Neural progenitor cell (in vitro differentiated cells): ENCODE results near the gene ZNF91. TPM values are rescaled to one million over a fixed set of nuclear protein-coding genes. Genes with fewer than 3 reads are reported as not detected.

Source experiments
- DNase-seq: peaks from one replicate; pipeline ENCODE4 v3.0.0-alpha.2; 2016; ENCODE audit warnings: low spot score
- H2AFZ ChIP-seq: fragments of 200-600 bp; sonication (generic); replicated peaks from 2 replicates; pipeline ENCODE4 v1.6.1; 2016; ENCODE audit warnings: antibody characterized with exemption
- H3F3A ChIP-seq: fragments of 200-600 bp; sonication (generic); 2 replicates; pipeline ENCODE4 v1.6.1; 2016; ENCODE audit warnings: antibody characterized with exemption, low read depth
- H3K27ac ChIP-seq: fragments of 200-600 bp; sonication (generic); 2 replicates; pipeline ENCODE4 v1.5.1; 2016; ENCODE audit warnings: mild to moderate bottlenecking
- H3K27me3 ChIP-seq: fragments of 200-600 bp; sonication (generic); 2 replicates; pipeline ENCODE4 v1.6.1; 2016; ENCODE audit warnings: mild to moderate bottlenecking, moderate library complexity
- H3K36me3 ChIP-seq: fragments of 200-600 bp; sonication (generic); 2 replicates; pipeline ENCODE4 v1.5.1; 2016
- H3K4me1 ChIP-seq: fragments of 200-600 bp; sonication (generic); 2 replicates; pipeline ENCODE4 v1.6.1; 2016; ENCODE audit warnings: mixed run types
- H3K4me2 ChIP-seq: fragments of 200-600 bp; sonication (generic); 2 replicates; pipeline ENCODE4 v1.6.1; 2016
- H3K4me3 ChIP-seq: fragments of 200-600 bp; sonication (generic); 2 replicates; pipeline ENCODE4 v1.5.1; 2016
- H3K79me2 ChIP-seq: fragments of 200-600 bp; sonication (generic); 2 replicates; pipeline ENCODE4 v1.6.1; 2016; ENCODE audit warnings: low read depth
- H3K9ac ChIP-seq: fragments of 200-600 bp; sonication (generic); 2 replicates; pipeline ENCODE4 v1.6.1; 2016
- H3K9me3 ChIP-seq: fragments of 200-600 bp; sonication (generic); 2 replicates; pipeline ENCODE4 v1.5.1; 2016; ENCODE audit warnings: low read depth
- H4K20me1 ChIP-seq: fragments of 200-600 bp; sonication (generic); 2 replicates; pipeline ENCODE4 v1.6.1; 2016; ENCODE audit warnings: low read depth
- H3K27ac Mint-ChIP-seq: 3 replicates; pipeline ENCODE4 v1.8.0; 2021; ENCODE audit warnings: mixed read lengths
- H3K27me3 Mint-ChIP-seq: 2 replicates; pipeline ENCODE4 v1.8.0; 2022; ENCODE audit warnings: low read depth, mild to moderate bottlenecking, inconsistent platforms, moderate library complexity, mixed read lengths; ENCODE audit not compliant: insufficient read depth
- H3K36me3 Mint-ChIP-seq: 3 replicates; pipeline ENCODE4 v1.8.0; 2021; ENCODE audit warnings: mixed read lengths
- H3K4me1 Mint-ChIP-seq: 3 replicates; pipeline ENCODE4 v1.8.0; 2021; ENCODE audit warnings: mixed read lengths
- H3K4me3 Mint-ChIP-seq: 3 replicates; pipeline ENCODE4 v1.8.0; 2021; ENCODE audit warnings: mild to moderate bottlenecking, moderate library complexity, mixed read lengths
- H3K9me3 Mint-ChIP-seq: 3 replicates; pipeline ENCODE4 v1.8.0; 2020; ENCODE audit warnings: mixed read lengths
- CTCF ChIP-seq: fragments of 200-600 bp; sonication (generic); IDR thresholded peaks from 2 replicates; pipeline ENCODE4 v1.5.1; 2017; ENCODE audit warnings: antibody characterized with exemption, mild to moderate bottlenecking
- EZH2 ChIP-seq: fragments of 200-600 bp; sonication (generic); IDR thresholded peaks from 2 replicates; pipeline ENCODE4 v1.6.1; 2017; ENCODE audit warnings: antibody characterized with exemption, mild to moderate bottlenecking, moderate library complexity
- EZH2phosphoT487 ChIP-seq: fragments of 200-600 bp; sonication (generic); IDR thresholded peaks from 2 replicates; pipeline ENCODE4 v1.6.1; 2017; ENCODE audit warnings: antibody characterized with exemption
- total RNA-seq: library from RNA; depleted of rRNA; stranded (reverse); fragments of >200 nt; gene quantifications from 2 replicates; pipeline ENCODE4 v1.2.3, GENCODE V29; 2015; ENCODE audit warnings: low replicate concordance

ZNF91 gene
- total RNA-seq, 1 donor from 2014 or later = 105 TPM

DNA sequence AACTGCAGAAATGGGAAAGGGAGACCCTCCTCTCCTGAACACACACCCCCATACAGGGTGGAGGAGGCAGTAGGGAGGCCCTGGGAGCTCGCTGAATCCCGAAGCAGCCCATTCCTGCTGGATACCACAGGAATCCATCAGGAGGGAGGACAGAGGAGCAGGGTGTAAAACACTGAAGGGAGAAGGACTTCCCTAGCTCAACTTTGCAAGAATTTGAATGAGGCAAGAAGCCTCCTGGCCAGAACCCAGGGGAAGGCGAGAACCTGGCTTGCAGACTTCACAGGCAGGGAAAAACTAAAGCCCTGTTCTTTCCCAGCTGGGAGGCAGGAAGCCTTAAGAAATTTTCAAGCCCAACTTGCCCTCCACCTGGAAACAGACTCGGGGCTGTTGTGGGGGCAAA, 43.5 kb downstream of the ZNF91 start:
- TF ChIP-seq CTCF (no peak), EZH2phosphoT487 (no peak), EZH2 (no peak)
- Histone ChIP-seq H3K4me3 (no peak overlapping the region), H4K20me1 (no peaks in the 10 kb centered on the region), H3K4me2 (no peak overlapping the region), H2AFZ (no peak overlapping the region), H3F3A (no peaks in the 10 kb centered on the region), H3K9me3 (peaks cover 55% of the 10 kb centered on the region), H3K79me2 (peaks cover 93% of the 10 kb centered on the region), H3K9ac (no peak overlapping the region), H3K27me3 (no peaks in the 10 kb centered on the region), H3K4me1 (no peaks in the 10 kb centered on the region), H3K36me3 (peaks cover 43% of the 10 kb centered on the region), H3K27ac (no peak overlapping the region)
- no peaks in the 10 kb centered on the region for H3K4me1 Mint-ChIP-seq
- no peak for DNase-seq
- no peak overlapping the region for H3K4me3 Mint-ChIP-seq
- no peak overlapping the region for H3K27ac Mint-ChIP-seq
- H3K27me3 Mint-ChIP-seq = peaks cover 3% of the 10 kb centered on the region
- peaks cover 87% of the 10 kb centered on the region for H3K36me3 Mint-ChIP-seq
- peaks cover 96% of the 10 kb centered on the region for H3K9me3 Mint-ChIP-seq

DNA sequence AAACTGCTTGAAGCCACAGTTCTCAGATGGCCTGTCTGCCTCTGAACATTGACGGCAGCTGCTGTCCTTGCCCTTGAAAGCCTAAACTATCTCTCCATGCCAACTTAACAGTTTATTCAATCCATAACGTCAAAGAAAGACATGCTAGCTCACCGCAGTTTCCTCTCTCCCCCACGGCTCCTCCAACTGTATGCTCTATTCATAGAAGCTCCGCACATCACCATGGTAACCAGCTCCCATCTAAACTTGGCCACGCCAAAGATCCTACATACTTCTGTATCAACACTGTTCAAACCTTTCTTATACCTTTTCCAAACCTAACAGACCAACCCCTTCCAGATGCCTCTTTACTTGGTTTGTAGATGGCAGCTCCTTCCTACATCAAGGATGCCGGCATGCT, 48.6 kb downstream of the ZNF91 start:
- peaks cover 75% of the 10 kb centered on the region for H3K79me2 ChIP-seq
- H3K4me1 ChIP-seq = no peaks in the 10 kb centered on the region
- peaks cover 94% of the 10 kb centered on the region for H3K9me3 Mint-ChIP-seq
- no peak overlapping the region for H3K4me3 Mint-ChIP-seq
- no peak overlapping the region for H3K9ac ChIP-seq
- H3K4me1 Mint-ChIP-seq = no peaks in the 10 kb centered on the region
- DNase-seq = no peak
- H3K36me3 Mint-ChIP-seq = peaks cover 88% of the 10 kb centered on the region
- H3K27me3 Mint-ChIP-seq = peaks cover 16% of the 10 kb centered on the region
- no peaks in the 10 kb centered on the region for H3K27me3 ChIP-seq
- H3K9me3 ChIP-seq = peaks cover 14% of the 10 kb centered on the region
- no peak overlapping the region for H3K4me3 ChIP-seq
- H3K27ac ChIP-seq = no peak overlapping the region
- H3K4me2 ChIP-seq = no peak overlapping the region
- TF ChIP-seq EZH2phosphoT487 = no peak
- no peak for TF ChIP-seq EZH2
- no peak for TF ChIP-seq CTCF
- H3K27ac Mint-ChIP-seq = no peak overlapping the region
- H2AFZ ChIP-seq = no peak overlapping the region
- peaks cover 18% of the 10 kb centered on the region for H3K36me3 ChIP-seq
- H3F3A ChIP-seq = no peaks in the 10 kb centered on the region
- H4K20me1 ChIP-seq = no peaks in the 10 kb centered on the region

GRCh38 chr19:23345838-23346237, 49.4 kb downstream of the ZNF91 start:
- Mint-ChIP-seq H3K27me3 (peaks cover 16% of the 10 kb centered on the region), H3K36me3 (peaks cover 82% of the 10 kb centered on the region), H3K27ac (no peak overlapping the region), H3K4me1 (no peaks in the 10 kb centered on the region), H3K4me3 (no peak overlapping the region), H3K9me3 (peaks cover 89% of the 10 kb centered on the region)
- no peak overlapping the region for H3K9ac ChIP-seq
- H3K9me3 ChIP-seq = peaks cover 14% of the 10 kb centered on the region
- H4K20me1 ChIP-seq = no peaks in the 10 kb centered on the region
- no peak overlapping the region for H2AFZ ChIP-seq
- no peak overlapping the region for H3K27ac ChIP-seq
- no peak for TF ChIP-seq EZH2
- no peak for TF ChIP-seq EZH2phosphoT487
- TF ChIP-seq CTCF = peak; percentile 17
- H3F3A ChIP-seq = no peaks in the 10 kb centered on the region
- H3K79me2 ChIP-seq = peaks cover 75% of the 10 kb centered on the region
- no peaks in the 10 kb centered on the region for H3K4me1 ChIP-seq
- DNase-seq = peak; percentile 4
- no peaks in the 10 kb centered on the region for H3K27me3 ChIP-seq
- H3K4me2 ChIP-seq = no peak overlapping the region
- H3K36me3 ChIP-seq = peaks cover 14% of the 10 kb centered on the region
- H3K4me3 ChIP-seq = no peak overlapping the region
